ENCODE data around the gene HMGB2. TPM values are rescaled to one million over a fixed set of nuclear protein-coding genes. Genes with fewer than 3 reads are reported as not detected.

HMGB2 gene
- total RNA-seq, 1 experiment from 2014 or later, result 278 TPM

DNA sequence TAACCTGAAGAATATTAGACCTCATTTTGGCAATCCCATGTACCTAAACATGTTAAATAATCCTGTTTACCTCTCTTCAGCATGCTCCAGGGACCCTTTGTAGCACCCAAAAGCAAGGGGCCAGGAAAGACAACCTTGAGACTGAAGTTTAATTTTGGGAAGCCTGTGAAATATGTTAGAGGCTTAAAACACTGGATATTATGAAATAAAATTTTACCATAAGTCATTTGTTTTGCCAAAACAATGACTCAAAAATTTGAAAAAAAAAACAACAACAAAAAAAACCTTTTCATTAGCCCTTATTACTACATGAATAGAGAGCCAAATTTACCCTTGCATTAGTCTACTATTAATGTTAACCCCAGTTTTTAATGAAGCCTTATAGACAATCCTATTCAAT lies 49.7 kb downstream of the HMGB2 start:
- Histone ChIP-seq H2BK20ac (ENCODE audit: low read depth, low read length, poor library complexity, severe bottlenecking) (no peak overlapping the region), H2BK120ac (ENCODE audit: low read depth, low read length, poor library complexity, severe bottlenecking) (no peak overlapping the region), H2BK12ac (ENCODE audit: insufficient read length, low read depth, low read length) (no peak overlapping the region), H3K9me3 (ENCODE audit: control insufficient read depth, low read depth, low read length) (peaks cover 28% of the 10 kb centered on the region), H3K14ac (ENCODE audit: insufficient read depth, low read length) (no peak overlapping the region), H2BK5ac (ENCODE audit: insufficient read length, low read length) (no peak overlapping the region), H3K56ac (ENCODE audit: insufficient read length, low read depth, low read length) (no peak overlapping the region), H3T11ph (ENCODE audit: low read length) (no peak overlapping the region), H4K5ac (ENCODE audit: insufficient read length, low read depth, low read length) (no peak overlapping the region), H2BK15ac (ENCODE audit: low read depth, low read length) (no peak overlapping the region), H3K23ac (ENCODE audit: insufficient read length, low read depth, low read length) (no peak overlapping the region), H3K9ac (ENCODE audit: extremely low read depth, insufficient read length, low read length) (no peak overlapping the region), H3K18ac (ENCODE audit: insufficient read length, low read depth, low read length) (no peak overlapping the region), H3K4ac (ENCODE audit: low read depth, low read length) (no peak overlapping the region), H3K4me2 (ENCODE audit: insufficient read depth, insufficient read length, low read length) (no peak overlapping the region), H3K79me2 (ENCODE audit: insufficient read depth, low read length) (no peaks in the 10 kb centered on the region), H3K27ac (ENCODE audit: insufficient read length, low read depth, low read length) (no peak overlapping the region), H4K8ac (replicated peaks; ENCODE audit: insufficient read length, low read depth, low read length) (no peak overlapping the region), H2AFZ (ENCODE audit: low read length) (no peak overlapping the region), H3K23me2 (ENCODE audit: insufficient read length, low read depth, low read length, poor library complexity, severe bottlenecking) (no peaks in the 10 kb centered on the region), H4K20me1 (ENCODE audit: control insufficient read depth, insufficient read depth, insufficient read length) (no peaks in the 10 kb centered on the region), H3K27me3 (ENCODE audit: insufficient read depth, low read length) (no peaks in the 10 kb centered on the region), H3K4me1 (ENCODE audit: insufficient read depth, low read length) (no peaks in the 10 kb centered on the region), H4K91ac (ENCODE audit: insufficient read length, low read depth, low read length) (no peak overlapping the region), H3K79me1 (ENCODE audit: insufficient read depth, low read depth, low read length, poor library complexity, severe bottlenecking) (peaks cover 4% of the 10 kb centered on the region), H2AK5ac (ENCODE audit: insufficient read length, low read length) (no peak overlapping the region)
- no peaks in the 10 kb centered on the region; the same call in 1 of the 2 replicates for H3K27me3 Mint-ChIP-seq (ENCODE audit: low read depth)
- H3K27ac Mint-ChIP-seq, result no peak overlapping the region
- H3K36me3 Mint-ChIP-seq (ENCODE audit: insufficient read depth in 1 of 3, low read depth in 3 of 3), result peaks cover 45 to 58% (median 45%) of the 10 kb centered on the region in 3 experiments
- H3K9me3 Mint-ChIP-seq, result peaks cover 32 to 33% of the 10 kb centered on the region in 2 experiments
- DNase-seq, result no peak
- no peak for TF ChIP-seq CTCF (conservative IDR thresholded peaks at IDR 0.05)
- H3K4me1 Mint-ChIP-seq, result peaks cover 0 to 3% of the 10 kb centered on the region in 2 experiments; a peak in 2 of 4 replicates
- H3K4me3 Mint-ChIP-seq, result no peak overlapping the region

All from H9 (cell line).